GM21423 (cell line): ENCODE data around the gene SLC4A4.
"Not testable (repeated sequence)": the region's sequence is repeated elsewhere in the genome, so short reads cannot be mapped to it uniquely, and the experiment has no call there.

Source experiments
- ATAC-seq: cut with Tn5 transposase; IDR thresholded peaks from one replicate; pipeline ENCODE4 v1.9.1; 2021; ENCODE audit warnings: mild to moderate bottlenecking, moderate library complexity; ENCODE audit not compliant: unreplicated experiment

SLC4A4 gene

DNA sequence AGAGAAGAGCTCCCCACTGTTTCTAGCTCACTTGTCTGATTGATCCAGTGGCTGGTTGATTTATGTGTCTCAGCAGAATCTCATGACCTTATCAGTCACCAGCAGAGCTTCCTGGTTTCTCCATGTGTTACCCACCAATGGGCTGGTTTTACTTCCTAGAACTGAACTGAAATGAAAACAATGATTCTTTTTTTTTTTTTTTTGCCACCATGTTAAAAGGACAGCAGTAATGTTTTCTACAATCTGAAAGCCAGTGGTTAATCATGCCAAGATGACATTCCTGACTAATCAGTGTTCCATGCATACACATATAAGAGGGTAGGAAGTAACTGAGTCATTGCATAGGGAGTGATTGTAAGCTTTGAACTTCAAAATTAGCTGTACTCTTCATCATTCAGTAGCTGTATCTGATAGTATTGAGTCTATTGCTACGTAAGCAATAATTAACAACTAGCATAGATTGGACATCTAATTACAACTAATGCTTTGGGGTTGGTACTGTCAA, 67.7 kb downstream of the SLC4A4 start:
- ATAC-seq: no peak

DNA sequence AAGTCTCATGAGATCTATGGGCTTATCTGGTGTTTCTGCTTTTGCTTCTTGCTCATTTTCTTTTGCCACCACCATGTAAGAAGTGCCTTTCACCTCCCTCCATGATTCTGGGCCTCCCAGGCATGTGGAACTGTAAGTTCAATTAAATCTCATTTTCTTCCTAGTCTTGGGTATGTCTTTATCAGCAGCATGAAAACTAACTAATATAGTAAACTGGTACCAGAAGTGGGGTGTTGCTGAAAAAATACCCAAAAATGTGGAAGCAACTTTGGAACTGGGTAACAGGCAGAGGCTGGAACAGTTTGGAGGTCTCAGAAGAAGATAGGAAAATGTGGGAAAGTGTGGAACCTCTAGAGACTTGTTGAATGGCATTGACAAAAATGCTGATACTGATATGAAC, 70.1 kb downstream of the SLC4A4 start:
- ATAC-seq: not testable (repeated sequence)

DNA sequence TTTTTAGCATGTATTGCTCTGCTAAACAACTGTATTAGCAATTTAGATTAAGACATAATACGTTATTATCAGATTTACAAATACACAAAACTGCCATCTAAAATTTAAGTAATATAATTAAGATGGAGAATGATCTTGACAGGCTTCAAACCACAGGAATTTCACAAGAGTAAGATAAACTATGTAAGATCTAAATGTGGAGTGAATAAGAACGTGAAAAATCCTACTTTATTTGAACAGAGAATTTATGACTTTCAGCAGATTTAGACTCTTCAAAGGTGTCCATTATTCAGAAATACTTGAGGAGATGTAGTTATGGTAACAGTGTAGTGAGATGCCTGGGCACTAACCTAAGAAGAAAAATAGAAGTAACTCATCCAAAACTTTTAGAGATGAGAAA, 73.2 kb downstream of the SLC4A4 start:
- no peak for ATAC-seq

GRCh38 chr4:71415491-71415890, 76.7 kb downstream of the SLC4A4 start:
- ATAC-seq: no peak

GRCh38 chr4:71417150-71417549, 78.3 kb downstream of the SLC4A4 start:
- ATAC-seq: no peak

DNA sequence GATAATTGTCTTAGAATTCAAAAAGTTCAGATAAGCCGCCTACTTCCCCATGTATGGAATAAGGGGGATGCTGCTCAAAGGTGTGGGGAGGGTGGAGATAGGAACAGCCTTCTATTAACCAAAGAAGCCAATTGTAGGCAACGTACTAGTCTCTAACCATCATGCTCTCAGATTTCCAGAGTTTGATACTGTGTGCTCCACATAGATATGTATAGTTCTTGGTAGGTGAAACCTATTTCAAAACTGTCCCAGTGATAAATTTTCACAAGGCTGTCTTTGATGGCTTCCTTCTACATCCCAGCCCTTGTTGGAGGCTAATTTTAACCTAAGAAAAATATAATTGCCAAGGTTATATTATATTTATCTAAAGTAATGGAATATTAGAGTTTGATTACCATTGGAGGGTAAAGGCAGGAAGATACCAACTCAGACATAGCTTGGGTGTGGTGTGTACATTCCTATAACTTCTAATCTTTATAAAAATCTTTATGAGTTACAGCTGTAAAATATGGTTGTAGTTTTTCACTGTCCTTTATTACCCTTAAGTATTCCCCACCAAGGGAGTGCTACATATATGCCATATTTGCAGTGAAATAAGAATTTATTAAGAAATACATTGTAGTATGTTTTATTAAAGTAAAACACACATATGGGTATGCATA, 87.7 kb downstream of the SLC4A4 start:
- no peak for ATAC-seq

GRCh38 chr4:71429106-71429505, 90.3 kb downstream of the SLC4A4 start:
- ATAC-seq: no peak

DNA sequence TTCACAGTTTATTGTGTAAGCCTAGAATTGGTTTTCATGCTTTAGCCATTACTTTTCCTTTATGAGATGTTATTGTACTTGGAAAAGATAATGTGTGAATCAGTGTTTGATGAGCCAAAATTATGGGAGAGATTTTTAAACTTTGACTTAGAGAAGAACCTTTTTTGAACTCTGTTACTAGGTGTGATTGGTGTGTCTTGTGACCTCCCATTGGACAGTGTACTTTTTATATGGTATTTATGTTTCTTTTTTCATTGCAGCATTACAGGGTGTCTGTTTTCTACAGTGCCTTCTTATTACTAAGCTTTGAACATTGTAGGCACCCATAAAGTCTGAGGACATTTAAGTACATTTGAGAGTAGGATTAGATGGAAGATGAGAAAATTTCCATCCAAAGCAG, 91.1 kb downstream of the SLC4A4 start:
- no peak for ATAC-seq

GRCh38 chr4:71430609-71431008, 91.8 kb downstream of the SLC4A4 start:
- ATAC-seq: no peak

GRCh38 chr4:71440612-71441011, 101.8 kb downstream of the SLC4A4 start:
- ATAC-seq: no peak

- ATAC-seq: no peak
Observed at GRCh38 chr4:71441186-71442169, 102.7 kb downstream of the SLC4A4 start.

DNA sequence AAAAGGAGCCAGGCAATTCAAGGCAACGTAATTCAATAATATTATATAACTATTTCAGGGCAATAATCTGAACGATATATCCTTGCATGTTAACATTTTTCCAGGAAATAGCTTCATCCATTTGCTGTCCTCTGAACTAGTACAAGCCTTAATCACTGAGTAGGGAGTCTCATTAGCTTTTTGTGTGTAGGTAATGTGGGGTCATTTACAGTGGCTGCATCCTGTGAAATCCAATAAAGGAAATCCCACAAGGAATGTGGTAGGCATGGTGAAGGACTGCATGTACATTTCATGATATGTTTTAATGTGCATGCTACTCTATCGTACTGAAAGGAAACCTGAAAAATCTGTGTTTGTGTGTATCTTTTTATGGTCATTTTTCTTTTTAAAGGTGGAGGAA, 103.5 kb downstream of the SLC4A4 start:
- no peak for ATAC-seq

DNA sequence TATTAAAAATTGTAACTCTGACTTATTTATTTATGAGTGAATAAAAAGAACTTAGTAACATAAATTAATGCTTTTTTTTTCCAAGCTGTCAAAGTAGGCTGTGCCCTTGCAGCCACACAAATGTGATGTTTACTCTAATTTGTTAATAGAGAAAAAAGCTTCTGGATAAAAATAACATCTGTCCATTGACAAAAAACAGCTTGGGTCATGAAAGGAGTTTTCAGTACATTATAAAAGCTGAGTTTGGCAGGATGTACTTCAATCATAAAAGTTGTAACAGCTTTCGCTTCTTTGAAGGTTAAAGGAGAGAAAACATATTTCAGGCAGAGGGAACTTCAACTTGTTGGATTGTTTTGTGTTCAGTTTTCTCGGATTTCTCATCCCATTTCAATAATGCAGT, 105.6 kb downstream of the SLC4A4 start:
- no peak for ATAC-seq

GRCh38 chr4:71445811-71446210, 107.0 kb downstream of the SLC4A4 start:
- ATAC-seq: no peak

DNA sequence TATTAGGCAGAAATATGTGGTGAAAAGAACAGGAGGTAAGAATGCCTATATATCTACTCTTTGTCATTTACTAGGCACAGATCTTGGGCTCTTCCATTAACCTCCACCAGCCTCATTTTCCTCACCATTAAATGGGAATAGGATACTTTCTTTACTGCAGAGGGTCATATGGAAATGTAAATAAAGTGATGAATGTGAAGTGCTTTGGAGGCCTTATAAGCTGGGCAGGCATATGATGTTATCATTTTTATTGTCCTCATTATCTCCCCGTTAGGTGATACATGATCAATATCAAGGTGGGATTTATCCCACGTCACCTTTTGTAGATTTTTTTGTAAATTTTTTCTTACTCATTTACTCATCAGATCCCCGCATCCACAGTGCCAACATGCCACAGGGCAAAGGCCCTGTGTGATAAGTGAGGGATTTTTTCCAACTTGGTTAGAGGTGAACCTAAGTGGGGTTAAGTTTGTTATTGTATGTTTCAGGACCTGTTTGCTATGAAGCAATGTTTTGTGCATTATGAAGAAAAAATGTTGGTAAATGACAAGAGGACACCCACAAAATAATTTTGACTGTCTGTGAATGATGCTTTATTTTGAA, 107.8 kb downstream of the SLC4A4 start:
- ATAC-seq: no peak

- ATAC-seq: no peak
Observed at GRCh38 chr4:71449040-71449439, 110.2 kb downstream of the SLC4A4 start.

GRCh38 chr4:71449878-71450277, 111.1 kb downstream of the SLC4A4 start:
- no peak for ATAC-seq

GRCh38 chr4:71453531-71453930, 114.7 kb downstream of the SLC4A4 start:
- no peak for ATAC-seq

DNA sequence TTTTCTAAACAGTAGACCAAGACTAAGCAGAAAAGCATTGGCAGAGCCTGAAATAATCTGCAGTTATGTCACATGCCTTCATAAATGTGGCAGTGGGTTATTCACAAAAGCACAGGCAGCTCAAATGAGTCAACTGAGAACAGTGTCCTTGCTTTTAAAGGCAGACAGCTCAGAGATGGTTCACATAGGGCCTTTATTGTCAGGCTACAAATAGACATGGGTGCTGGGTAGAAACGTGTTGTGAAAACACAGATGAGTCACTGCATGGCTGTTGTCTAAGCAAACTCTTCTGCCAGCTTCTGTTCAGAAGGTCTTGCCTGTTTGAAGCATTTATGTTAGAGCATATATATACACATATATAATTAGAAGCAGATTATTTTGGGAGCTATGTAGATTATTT, 118.0 kb downstream of the SLC4A4 start:
- ATAC-seq: no peak

DNA sequence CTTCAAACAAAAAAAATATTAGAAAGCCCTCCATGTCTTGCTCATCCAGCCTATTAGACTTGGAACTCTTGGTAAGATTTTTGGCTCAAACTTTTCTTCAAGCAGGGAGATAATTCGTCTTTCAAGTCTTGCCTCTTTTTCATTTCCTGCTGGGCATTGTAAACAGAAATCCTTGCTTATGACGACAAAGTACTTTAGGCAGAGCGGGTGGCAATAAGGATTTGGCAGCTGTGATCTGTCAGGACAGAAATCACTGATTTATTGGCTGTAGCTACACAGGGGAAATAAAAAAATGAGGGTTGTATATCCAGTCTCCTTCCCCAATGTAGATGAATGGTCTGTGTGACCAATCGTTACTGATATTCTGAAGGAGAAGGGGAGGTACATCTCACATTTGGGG, 121.6 kb downstream of the SLC4A4 start:
- no peak for ATAC-seq

DNA sequence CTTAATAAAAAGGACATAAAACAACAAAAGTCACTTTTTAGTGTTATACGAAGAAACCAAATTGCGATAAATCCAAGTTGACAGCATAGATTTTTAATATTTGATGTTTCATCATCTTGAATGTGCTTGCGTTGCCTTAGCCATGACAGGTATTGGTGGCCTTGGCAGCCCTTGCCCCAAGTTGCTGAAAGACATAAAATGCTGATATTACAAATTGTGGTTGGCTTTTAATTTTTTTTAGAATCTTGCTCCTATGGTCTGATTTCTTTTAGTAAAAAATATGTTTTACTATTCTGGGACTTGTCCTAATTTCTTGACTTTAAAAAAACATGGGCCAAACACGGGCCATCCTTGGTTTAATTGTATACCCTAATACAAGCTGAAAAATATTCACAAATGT, 122.6 kb downstream of the SLC4A4 start:
- no peak for ATAC-seq

GRCh38 chr4:71466775-71467174, 128.0 kb downstream of the SLC4A4 start:
- ATAC-seq: no peak
